HG03196 (cell line): Measurements from ENCODE around the gene HEMGN.
"Not testable (repeated sequence)": the region's sequence is repeated elsewhere in the genome, so short reads cannot be mapped to it uniquely, and the experiment has no call there.

ENCODE experiments used
- ATAC-seq: cut with Tn5 transposase; IDR thresholded peaks from one replicate; pipeline ENCODE4 v1.9.1; 2021; ENCODE audit not compliant: unreplicated experiment

The HEMGN gene

GRCh38 chr9:97964901-97965300 is 26.9 kb upstream of the HEMGN start:
- ATAC-seq: no peak

GRCh38 chr9:97963232-97963631 is 25.3 kb upstream of the HEMGN start:
- ATAC-seq: no peak

DNA sequence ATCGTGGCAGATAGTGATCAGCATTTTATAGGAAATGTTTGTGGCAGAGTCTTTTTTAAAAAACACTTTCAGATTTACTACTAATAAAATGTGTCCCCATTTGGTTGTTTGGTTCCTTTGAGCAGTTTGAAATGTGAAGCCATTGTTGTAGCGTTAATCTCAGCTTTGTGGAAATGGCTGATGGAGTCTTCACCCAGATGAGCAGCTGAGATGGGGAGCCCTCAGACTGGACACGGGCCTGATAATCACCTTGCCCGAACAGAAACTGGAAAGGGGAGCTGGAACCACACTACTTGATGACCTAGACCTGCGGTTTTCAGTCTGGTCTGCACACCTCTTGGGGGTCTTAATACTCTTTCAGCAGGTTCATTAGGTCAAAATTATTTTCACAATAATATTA is 24.6 kb upstream of the HEMGN start:
- no peak for ATAC-seq

DNA sequence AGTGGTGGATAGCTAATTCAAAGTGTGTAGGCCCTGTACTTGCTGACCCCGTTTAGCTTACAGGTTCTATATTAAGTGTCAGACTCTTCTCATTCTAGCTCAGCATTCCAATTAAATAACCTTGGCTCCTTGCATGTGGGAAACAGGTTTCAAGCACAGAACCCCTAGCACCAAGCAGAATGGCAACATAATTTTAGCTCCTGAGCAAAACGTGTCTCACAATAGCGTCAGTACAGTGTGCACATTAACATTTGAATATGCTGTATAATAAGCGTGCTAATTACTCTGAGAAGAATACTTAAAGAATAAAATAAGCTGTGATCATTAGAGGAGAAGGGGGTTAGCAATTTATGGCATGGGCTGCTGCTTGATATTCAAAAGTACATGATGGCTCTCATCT is 24.2 kb upstream of the HEMGN start:
- no peak for ATAC-seq

DNA sequence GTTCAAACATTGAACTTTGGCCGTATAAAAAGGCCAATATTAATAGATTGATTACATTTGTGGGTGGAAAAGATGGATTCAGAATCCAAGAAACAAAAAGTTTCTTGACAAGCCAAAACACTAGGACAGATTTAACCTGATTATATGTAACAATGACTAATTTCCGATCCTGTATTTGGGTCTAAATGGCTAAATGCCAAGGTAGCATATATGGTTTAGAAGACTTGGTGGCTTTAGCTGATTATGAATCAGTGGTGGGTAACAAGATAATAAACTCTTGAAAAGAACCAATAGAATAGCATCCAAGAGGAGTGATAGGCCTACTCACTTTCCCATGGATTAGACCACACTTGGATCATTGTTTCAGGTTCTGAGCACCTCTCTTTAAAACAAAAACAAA is 23.4 kb upstream of the HEMGN start:
- no peak for ATAC-seq

- ATAC-seq: not testable (repeated sequence)
Measured at GRCh38 chr9:97960678-97961328, 22.8 kb upstream of the HEMGN start.

DNA sequence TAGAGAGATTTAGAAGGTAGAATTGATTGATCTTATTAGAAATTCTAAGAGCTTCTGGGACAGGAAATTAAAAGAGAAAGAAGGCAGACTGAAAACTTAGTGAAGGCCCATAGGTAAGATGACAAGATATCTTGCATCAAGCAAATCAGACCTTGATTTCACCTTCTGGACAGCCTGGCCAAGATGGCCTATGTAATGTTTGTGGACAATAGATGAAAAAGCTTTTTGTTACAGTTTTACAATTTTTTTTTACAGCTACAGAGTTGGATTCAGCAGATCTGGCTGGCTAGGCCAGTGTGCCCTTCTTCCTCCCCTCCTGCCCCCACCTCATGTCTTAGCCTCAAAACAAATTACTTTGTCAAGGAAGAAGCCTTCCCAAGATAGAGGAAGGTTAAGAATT is 21.6 kb upstream of the HEMGN start:
- no peak for ATAC-seq

GRCh38 chr9:97958812-97959511 is 21.0 kb upstream of the HEMGN start:
- no peak for ATAC-seq

DNA sequence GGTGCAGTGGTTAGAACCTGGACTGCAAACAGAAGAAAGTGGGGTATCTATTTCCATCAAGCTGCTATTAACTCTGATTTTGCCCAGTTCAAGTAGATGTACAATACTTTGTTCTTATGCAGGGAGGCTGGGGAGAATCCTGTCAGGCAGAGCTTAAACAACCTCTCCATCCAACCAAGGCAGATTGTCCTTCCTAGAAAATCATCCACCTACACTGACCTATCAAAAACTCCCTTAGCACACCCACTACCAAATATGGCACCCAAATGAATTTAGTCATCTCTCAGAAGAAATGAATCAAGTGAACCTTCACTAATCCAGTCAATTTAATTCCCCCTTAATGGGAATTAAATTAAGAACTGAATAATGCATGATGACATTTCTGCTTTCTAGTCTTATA is 18.4 kb upstream of the HEMGN start:
- no peak for ATAC-seq

DNA sequence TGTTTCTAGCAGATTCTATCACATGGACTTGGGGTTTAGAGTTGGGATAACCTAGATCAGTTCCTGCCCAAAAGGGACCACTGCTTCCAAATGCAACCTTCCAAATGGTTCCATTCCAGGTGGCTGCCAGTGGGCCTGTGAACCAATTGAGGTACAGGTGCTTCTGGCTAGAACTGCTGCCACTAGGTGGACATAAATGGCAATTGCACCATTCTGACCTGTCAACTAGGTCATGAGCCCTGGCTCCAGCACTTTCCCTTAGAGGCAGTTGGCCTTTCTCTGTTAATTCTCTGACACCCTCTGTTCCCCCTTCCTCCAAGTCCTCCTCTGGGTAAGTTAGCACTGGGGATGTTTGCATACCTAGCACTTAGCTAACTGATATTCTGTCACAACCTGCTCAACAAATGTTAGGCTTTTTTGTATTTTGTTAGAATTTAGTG is 16.6 kb upstream of the HEMGN start:
- peak; percentile 83 for ATAC-seq

DNA sequence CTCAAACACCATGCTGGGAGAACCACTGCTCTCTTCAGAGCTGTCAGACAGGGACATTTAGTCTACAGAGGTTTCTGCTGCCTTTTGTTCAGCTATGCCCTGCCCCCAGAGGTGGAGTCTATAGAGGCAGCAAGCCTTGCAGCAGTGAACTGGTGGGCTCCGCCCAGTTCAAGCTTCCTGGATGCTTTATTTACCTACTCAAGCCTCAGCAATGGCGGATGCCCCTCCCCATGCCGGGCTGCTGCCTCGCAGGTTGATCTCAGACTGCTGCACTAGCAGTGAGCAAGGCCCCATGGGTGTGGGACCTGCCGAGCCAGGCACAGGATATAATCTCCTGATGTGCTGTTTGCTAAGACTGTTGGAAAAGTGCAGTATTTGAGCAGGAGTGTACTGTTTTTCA is 12.9 kb upstream of the HEMGN start:
- not testable (repeated sequence) for ATAC-seq

GRCh38 chr9:97947094-97947493 is 9.1 kb upstream of the HEMGN start:
- not testable (repeated sequence) for ATAC-seq

- not testable (repeated sequence) for ATAC-seq
Measured at GRCh38 chr9:97945470-97945869, 7.5 kb upstream of the HEMGN start.

DNA sequence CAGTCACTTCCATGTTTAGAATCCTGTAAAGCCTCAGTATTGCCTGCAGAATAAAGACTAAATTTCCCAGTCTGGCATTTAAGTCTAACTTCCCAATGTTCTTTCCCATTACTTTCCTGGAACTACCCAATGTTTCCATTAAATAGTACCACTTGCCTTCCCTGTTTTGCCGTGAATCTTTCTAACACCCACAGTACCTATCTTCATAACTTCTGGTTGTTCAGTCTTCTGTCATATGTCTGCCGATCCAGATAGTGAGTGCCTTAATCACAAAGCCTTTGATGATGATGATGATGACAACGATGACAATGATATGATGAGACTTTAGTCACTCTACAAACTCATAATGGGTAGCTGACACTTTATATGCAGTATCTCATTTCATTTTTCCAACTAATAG is 6.6 kb upstream of the HEMGN start:
- no peak for ATAC-seq

DNA sequence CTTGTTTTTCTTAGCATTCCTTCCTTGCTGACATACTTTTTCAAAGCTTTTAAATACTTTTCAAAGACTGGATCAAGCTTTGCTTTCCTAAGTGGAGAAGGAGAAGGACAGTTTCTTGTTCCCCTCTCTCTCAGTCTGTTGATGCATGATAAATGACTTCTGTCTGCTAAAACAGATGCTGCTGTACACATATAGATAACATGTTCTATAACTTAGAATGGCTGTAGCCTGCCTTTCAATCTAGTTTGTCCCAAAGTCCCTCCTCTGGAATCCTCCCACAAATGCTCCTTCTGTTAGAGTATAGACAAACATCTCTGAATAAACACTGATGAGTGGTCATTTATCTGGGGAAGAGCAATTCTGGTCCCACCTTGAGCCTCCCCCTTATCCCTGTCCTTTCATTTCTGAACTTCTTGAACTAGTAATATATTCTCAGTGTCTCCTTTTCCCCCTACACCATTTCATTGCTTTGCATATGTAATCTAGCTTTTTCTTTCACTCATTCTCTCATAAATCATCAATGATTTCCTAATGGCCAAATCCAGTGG is 5.4 kb upstream of the HEMGN start:
- ATAC-seq: no peak

DNA sequence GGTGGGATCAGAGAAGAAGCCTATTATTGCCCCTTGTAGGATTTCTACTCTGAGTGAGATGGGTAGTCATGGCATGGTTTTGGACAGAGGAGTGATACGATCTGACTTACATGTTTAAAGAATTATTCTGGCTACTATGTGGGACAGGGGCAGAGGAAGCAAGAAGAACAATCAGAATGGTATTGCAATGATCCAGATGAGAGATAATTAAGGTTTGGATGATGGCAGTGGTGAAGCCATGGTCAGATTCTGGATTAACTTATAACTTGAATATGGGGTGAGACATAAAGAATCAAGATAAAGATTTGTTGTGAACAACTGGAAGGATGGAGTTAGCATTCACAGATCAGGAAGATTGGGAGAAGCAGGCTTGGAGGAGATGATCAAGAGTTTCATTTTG is 3.4 kb upstream of the HEMGN start:
- no peak for ATAC-seq

DNA sequence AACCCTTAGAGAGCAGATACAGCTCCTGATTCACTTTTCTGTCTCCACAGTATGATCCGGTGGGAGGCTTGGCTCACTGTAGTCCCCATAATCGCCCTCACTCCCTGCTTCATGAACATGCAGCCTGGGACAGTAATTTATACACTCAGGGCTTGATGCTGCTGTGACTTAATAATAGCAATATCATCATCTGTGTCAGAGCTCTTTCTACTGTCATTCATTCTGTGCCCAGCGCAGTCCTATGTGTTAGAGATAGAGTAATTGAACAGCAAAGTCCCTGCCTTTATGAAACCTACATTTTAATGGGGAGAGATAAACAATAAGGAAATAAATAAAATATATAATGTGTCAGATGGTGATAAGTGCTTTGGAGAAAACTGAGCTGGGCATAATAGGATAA is 2.8 kb upstream of the HEMGN start:
- ATAC-seq: no peak

- no peak for ATAC-seq
Measured at GRCh38 chr9:97940233-97940632, 2.3 kb upstream of the HEMGN start.

DNA sequence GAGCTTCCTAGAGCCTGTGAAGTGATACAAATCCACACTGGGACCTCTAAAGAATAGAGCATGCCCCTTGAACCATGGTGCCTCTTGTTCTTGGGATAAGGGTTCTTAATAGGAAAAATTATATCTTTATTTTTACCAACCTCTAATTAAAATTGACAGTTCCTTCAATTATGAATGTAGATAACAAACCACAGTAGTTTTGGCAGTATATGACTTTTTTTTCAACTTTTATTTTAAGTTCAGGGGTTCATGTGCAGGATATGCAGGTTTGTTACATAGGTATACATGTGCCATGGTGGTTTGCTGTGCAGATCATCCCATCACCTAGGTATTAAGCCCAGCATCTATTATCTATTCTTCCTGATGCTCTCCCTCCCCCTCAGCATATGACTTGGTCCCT is 974 bp downstream of the HEMGN start:
- no peak for ATAC-seq

GRCh38 chr9:97935276-97935675 is 2.7 kb downstream of the HEMGN start:
- no peak for ATAC-seq

GRCh38 chr9:97934321-97935115 is 3.5 kb downstream of the HEMGN start:
- no peak for ATAC-seq
